ENCODE results near the gene C1orf50.

Gene C1orf50

DNA sequence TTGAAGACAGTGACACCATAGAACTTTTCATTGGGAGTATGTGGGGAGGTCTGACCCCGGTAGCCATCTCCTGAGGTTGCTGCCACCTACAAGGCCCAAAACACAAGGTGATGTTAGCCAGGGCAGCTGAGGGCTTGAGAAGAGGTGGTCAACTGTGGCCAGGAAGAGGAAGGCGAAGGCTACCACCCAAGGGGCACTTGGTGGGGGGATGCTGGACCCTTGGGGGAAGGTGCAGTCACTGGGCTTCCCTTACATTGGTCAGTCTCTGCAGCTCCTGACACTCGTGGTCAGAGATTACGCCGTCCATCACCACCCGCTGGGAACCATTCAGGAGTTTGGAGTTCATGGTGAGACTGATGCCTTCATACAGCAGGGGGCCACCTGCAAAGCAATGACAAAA is 14.8 kb upstream of the C1orf50 start:
- no peak for TF ChIP-seq CTCF (IDR thresholded peaks at IDR 0.05; ENCODE audit: control insufficient read depth, extremely low read depth, insufficient read depth)
- no peak overlapping the region for H3K4me3 ChIP-seq (ENCODE audit: low read depth, low read length)
- DNase-seq (ENCODE audit: low read depth) = no peak

DNA sequence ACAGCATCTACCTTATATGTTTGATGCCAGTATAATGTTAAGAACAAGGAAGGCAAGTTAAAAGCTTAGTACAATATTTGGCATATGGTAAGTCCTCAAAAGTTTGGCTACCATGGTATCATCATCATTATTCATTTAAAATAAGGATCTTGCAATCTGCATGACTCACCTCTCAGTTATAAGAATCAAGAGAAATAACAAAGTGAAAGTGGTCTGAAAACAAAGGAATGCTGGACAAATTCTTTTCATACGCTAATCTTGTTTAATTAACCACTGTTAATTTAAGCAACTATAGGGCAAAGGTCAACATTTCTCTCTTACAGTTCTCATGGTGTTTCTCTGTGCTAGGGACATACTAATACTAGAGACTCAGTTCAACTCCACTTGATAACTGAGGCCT is 14.0 kb upstream of the C1orf50 start:
- DNase-seq (ENCODE audit: low read depth) = no peak
- no peak overlapping the region for H3K4me3 ChIP-seq (ENCODE audit: low read depth, low read length)
- TF ChIP-seq CTCF (IDR thresholded peaks at IDR 0.05; ENCODE audit: control insufficient read depth, extremely low read depth, insufficient read depth) = no peak

DNA sequence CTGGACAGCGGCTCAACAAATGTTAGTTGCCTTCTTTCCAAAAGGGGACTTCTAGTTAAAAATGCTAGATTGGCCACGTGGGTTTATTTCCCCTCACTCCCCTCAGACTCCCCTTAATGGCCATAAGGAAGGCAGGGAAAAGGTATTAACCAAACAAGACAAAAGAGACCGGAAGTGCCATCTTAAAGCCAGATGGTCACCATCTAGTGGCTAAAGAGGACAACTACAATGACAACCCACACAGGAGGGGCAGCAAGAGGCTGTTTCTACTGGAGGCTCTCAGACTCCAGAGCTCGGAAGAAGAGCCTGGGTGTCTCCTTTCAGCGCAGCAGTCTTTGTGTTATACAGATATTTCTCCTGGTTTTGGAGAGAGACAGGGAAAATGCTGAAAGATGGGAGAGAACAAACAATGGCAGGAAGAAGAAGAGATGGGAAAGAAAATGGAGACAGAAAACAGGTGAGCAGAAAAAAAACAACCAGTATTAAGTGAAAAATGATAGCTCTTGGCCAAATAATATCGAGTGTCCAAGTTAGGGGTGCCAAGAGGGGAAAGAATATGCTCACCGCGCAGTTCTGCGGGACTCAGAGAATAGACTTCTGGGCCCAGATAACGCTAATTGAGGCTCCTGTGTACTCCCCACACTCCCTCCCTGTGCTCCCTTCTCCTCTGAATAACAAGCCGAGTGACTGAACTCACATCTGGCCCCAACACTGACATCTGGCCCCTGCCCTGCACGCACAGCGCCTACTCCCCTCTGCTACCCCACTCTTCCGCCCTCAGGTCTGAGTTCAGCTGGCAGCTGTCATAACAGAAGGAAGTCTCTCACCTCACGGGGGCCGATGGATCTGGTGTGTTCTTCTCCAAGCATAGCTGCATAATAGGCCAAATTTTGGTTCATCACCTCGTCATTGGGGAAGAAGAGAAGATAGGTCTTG is 9.8 kb upstream of the C1orf50 start:
- DNase-seq (ENCODE audit: low read depth) = peak; percentile 48

GRCh38 chr1:42757892-42758275 is 9.2 kb upstream of the C1orf50 start:
- no peak for DNase-seq (ENCODE audit: low read depth)
- no peak overlapping the region for H3K4me3 ChIP-seq (ENCODE audit: low read depth, low read length)
- no peak for TF ChIP-seq CTCF (IDR thresholded peaks at IDR 0.05; ENCODE audit: control insufficient read depth, extremely low read depth, insufficient read depth)

More for the DNA sequence above, 9.8 kb upstream of the C1orf50 start:
- TF ChIP-seq CTCF (IDR thresholded peaks at IDR 0.05; ENCODE audit: control insufficient read depth, extremely low read depth, insufficient read depth) = peak; percentile 71
- H3K4me3 ChIP-seq (ENCODE audit: low read depth, low read length) = no peak overlapping the region

- no peak for TF ChIP-seq CTCF (IDR thresholded peaks at IDR 0.05; ENCODE audit: control insufficient read depth, extremely low read depth, insufficient read depth)
- DNase-seq (ENCODE audit: low read depth) = no peak
Observed at GRCh38 chr1:42758641-42759040, 8.4 kb upstream of the C1orf50 start.

GRCh38 chr1:42759114-42759513 is 7.9 kb upstream of the C1orf50 start:
- DNase-seq (ENCODE audit: low read depth) = no peak
- 0 out of 2 replicates have a peak, but pooled peaks have one; percentile 4 for TF ChIP-seq CTCF (IDR thresholded peaks at IDR 0.05; ENCODE audit: control insufficient read depth, extremely low read depth, insufficient read depth)
- no peak overlapping the region for H3K4me3 ChIP-seq (ENCODE audit: low read depth, low read length)

More at GRCh38 chr1:42758641-42759040, 8.4 kb upstream of the C1orf50 start:
- H3K4me3 ChIP-seq (ENCODE audit: low read depth, low read length) = no peak overlapping the region
